Measurements from ENCODE around the gene PRM1. TPM values are rescaled to one million over a fixed set of nuclear protein-coding genes. Genes with fewer than 3 reads are reported as not detected.

PRM1 gene
- total and polyA plus RNA-seq, 2 of the 13 experiments (the other 11 are each of a cell fraction or from before 2014, with no cell fraction given) = not detected

DNA sequence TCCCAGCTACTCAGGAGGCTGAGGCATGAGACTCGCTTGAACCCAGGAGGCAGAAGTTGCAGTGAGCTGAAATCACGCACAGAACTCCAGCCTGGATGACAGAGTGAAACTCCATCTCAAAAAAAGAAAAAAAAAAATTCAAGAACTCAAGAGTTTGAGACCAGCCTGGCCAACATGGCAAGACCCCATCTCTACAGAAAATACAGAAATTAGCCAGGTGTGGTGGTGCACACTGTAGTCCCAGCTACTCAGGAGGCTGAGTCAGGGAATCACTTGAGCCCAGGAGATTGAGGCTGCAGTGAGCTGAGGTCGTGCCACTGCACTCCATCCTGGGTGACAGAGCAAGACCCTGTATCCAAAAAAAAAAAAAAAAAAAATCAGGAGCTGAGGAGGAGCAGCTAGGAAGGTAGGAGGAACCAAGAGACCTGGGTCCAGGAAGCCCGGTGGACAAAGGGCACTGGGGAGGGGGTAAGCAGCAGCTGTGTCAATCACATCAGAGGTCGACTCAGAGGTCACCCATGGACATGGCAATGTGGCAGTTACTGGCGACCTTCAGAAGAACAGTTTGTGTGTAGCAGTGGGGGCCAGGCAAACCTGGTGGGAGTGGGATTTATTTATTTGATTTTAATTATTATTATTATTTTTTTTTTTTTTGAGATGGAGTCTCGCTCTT, 11.1 kb upstream of the PRM1 start (continued):
- no peak for TF ChIP-seq ZUFSP (CRISPR knock-in tag; IDR thresholded peaks at IDR 0.05; ENCODE audit: borderline replicate concordance)
- no peak for TF ChIP-seq ZFP36L2 (CRISPR knock-in tag; IDR thresholded peaks at IDR 0.05)
- no peak for TF ChIP-seq NCOA2 (CRISPR knock-in tag; IDR thresholded peaks at IDR 0.05)
- TF ChIP-seq ZNF382 (CRISPR knock-in tag; IDR thresholded peaks at IDR 0.05; ENCODE audit: borderline replicate concordance) = no peak
- no peak for TF ChIP-seq HDAC2 (CRISPR knock-in tag; IDR thresholded peaks at IDR 0.05)
- TF ChIP-seq ZNF672 (CRISPR knock-in tag; IDR thresholded peaks at IDR 0.05) = no peak
- TF ChIP-seq AGO2 (optimal IDR thresholded peaks at IDR 0.05; ENCODE audit: low read depth, low read length) = no peak
- no peak for TF ChIP-seq ETV6 (CRISPR knock-in tag; conservative IDR thresholded peaks at IDR 0.05)
- TF ChIP-seq ZNF383 (CRISPR knock-in tag; IDR thresholded peaks at IDR 0.05; ENCODE audit: borderline replicate concordance) = no peak
- TF ChIP-seq, protein P1, sequence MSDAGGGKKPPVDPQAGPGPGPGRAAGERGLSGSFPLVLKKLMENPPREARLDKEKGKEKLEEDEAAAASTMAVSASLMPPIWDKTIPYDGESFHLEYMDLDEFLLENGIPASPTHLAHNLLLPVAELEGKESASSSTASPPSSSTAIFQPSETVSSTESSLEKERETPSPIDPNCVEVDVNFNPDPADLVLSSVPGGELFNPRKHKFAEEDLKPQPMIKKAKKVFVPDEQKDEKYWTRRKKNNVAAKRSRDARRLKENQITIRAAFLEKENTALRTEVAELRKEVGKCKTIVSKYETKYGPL (CRISPR knock-in tag; IDR thresholded peaks at IDR 0.05) = no peak
- TF ChIP-seq, protein P2, sequence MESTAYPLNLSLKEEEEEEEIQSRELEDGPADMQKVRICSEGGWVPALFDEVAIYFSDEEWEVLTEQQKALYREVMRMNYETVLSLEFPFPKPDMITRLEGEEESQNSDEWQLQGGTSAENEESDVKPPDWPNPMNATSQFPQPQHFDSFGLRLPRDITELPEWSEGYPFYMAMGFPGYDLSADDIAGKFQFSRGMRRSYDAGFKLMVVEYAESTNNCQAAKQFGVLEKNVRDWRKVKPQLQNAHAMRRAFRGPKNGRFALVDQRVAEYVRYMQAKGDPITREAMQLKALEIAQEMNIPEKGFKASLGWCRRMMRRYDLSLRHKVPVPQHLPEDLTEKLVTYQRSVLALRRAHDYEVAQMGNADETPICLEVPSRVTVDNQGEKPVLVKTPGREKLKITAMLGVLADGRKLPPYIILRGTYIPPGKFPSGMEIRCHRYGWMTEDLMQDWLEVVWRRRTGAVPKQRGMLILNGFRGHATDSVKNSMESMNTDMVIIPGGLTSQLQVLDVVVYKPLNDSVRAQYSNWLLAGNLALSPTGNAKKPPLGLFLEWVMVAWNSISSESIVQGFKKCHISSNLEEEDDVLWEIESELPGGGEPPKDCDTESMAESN (CRISPR knock-in tag; conservative IDR thresholded peaks at IDR 0.05) = 0 out of 2 replicates have a peak, but pooled peaks have one; percentile 19
- TF ChIP-seq ATF3 (CRISPR knock-in tag; IDR thresholded peaks at IDR 0.05) = no peak
- TF ChIP-seq, protein P3, sequence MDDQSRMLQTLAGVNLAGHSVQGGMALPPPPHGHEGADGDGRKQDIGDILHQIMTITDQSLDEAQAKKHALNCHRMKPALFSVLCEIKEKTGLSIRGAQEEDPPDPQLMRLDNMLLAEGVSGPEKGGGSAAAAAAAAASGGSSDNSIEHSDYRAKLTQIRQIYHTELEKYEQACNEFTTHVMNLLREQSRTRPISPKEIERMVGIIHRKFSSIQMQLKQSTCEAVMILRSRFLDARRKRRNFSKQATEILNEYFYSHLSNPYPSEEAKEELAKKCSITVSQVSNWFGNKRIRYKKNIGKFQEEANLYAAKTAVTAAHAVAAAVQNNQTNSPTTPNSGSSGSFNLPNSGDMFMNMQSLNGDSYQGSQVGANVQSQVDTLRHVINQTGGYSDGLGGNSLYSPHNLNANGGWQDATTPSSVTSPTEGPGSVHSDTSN (CRISPR knock-in tag; IDR thresholded peaks at IDR 0.05; ENCODE audit: borderline replicate concordance) = no peak
- TF ChIP-seq WIZ (CRISPR knock-in tag; IDR thresholded peaks at IDR 0.05) = no peak
- no peak for TF ChIP-seq ZKSCAN1 (IDR thresholded peaks at IDR 0.05; ENCODE audit: low read length)
- TF ChIP-seq JUNB (CRISPR knock-in tag; IDR thresholded peaks at IDR 0.05; ENCODE audit: borderline replicate concordance) = no peak
- no peak; the same call in 1 of the 2 replicates for TF ChIP-seq ZNF891 (CRISPR knock-in tag; IDR thresholded peaks at IDR 0.05)
- TF ChIP-seq KMT2A (CRISPR knock-in tag; IDR thresholded peaks at IDR 0.05) = no peak
- TF ChIP-seq MYNN (CRISPR knock-in tag; IDR thresholded peaks at IDR 0.05; ENCODE audit: low read depth) = no peak
- TF ChIP-seq ZNF619 (CRISPR knock-in tag; IDR thresholded peaks at IDR 0.05) = peak; percentile 7; the same call in 1 of the 2 replicates
- TF ChIP-seq ZNF761 (CRISPR knock-in tag; conservative IDR thresholded peaks at IDR 0.05) = no peak
- TF ChIP-seq, protein P4, sequence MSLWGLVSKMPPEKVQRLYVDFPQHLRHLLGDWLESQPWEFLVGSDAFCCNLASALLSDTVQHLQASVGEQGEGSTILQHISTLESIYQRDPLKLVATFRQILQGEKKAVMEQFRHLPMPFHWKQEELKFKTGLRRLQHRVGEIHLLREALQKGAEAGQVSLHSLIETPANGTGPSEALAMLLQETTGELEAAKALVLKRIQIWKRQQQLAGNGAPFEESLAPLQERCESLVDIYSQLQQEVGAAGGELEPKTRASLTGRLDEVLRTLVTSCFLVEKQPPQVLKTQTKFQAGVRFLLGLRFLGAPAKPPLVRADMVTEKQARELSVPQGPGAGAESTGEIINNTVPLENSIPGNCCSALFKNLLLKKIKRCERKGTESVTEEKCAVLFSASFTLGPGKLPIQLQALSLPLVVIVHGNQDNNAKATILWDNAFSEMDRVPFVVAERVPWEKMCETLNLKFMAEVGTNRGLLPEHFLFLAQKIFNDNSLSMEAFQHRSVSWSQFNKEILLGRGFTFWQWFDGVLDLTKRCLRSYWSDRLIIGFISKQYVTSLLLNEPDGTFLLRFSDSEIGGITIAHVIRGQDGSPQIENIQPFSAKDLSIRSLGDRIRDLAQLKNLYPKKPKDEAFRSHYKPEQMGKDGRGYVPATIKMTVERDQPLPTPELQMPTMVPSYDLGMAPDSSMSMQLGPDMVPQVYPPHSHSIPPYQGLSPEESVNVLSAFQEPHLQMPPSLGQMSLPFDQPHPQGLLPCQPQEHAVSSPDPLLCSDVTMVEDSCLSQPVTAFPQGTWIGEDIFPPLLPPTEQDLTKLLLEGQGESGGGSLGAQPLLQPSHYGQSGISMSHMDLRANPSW (CRISPR knock-in tag; IDR thresholded peaks at IDR 0.05; ENCODE audit: borderline replicate concordance) = no peak
